HG03442 (cell line): ENCODE data around the gene GPR137.
A peak's percentile ranks its signal among the peaks of the same experiment; 100 is the strongest.
"Not testable (repeated sequence)": the region's sequence is repeated elsewhere in the genome, so short reads cannot be mapped to it uniquely, and the experiment has no call there.

Experiments used
- ATAC-seq: cut with Tn5 transposase; IDR thresholded peaks from one replicate; pipeline ENCODE4 v1.9.1; 2021; ENCODE audit warnings: mild to moderate bottlenecking, moderate library complexity; ENCODE audit not compliant: unreplicated experiment

The GPR137 gene

GRCh38 chr11:64284962-64285884, at the start of gene GPR137:
Gene GPR137, plus strand, starts transcription at chr11:64285848. Its CDS starts 677 bp downstream, at chr11:64286525.
- peak; percentile 60 for ATAC-seq

GRCh38 chr11:64237484-64237951, 48.1 kb upstream of the GPR137 start:
- no peak for ATAC-seq

GRCh38 chr11:64238076-64238475, 47.6 kb upstream of the GPR137 start:
- ATAC-seq = no peak

- ATAC-seq = no peak
Measured at GRCh38 chr11:64238999-64239398, 46.6 kb upstream of the GPR137 start.

GRCh38 chr11:64239662-64240434, 45.8 kb upstream of the GPR137 start:
- ATAC-seq = no peak

- peak; percentile 47 for ATAC-seq
Measured at GRCh38 chr11:64240435-64241240, 45.0 kb upstream of the GPR137 start, which contains the start of gene FKBP2. Gene FKBP2, plus strand, starts transcription at chr11:64241095. Its CDS starts 1,293 bp downstream, at chr11:64242388.

GRCh38 chr11:64241241-64241490, 44.5 kb upstream of the GPR137 start:
- ATAC-seq = peak; percentile 63

GRCh38 chr11:64241491-64242374, 43.9 kb upstream of the GPR137 start:
- no peak for ATAC-seq

- ATAC-seq = no peak
Measured at GRCh38 chr11:64243236-64243854, 42.3 kb upstream of the GPR137 start.

- no peak for ATAC-seq
Measured at GRCh38 chr11:64244107-64244506, 41.5 kb upstream of the GPR137 start.

GRCh38 chr11:64244966-64245365, 40.7 kb upstream of the GPR137 start:
- ATAC-seq = no peak

GRCh38 chr11:64245401-64245796, 40.2 kb upstream of the GPR137 start:
- no peak for ATAC-seq

GRCh38 chr11:64245797-64246620, 39.6 kb upstream of the GPR137 start:
- no peak for ATAC-seq

- ATAC-seq = not testable (repeated sequence)
Measured at GRCh38 chr11:64246621-64246870, 39.1 kb upstream of the GPR137 start.

GRCh38 chr11:64246871-64247728, 38.5 kb upstream of the GPR137 start, which contains the start of gene PPP1R14B:
Gene PPP1R14B, minus strand, starts transcription at chr11:64246943. Its CDS starts 270 bp downstream, at chr11:64246673.
- no peak for ATAC-seq

GRCh38 chr11:64247729-64248531, 37.7 kb upstream of the GPR137 start:
- ATAC-seq = no peak

- no peak for ATAC-seq
Measured at GRCh38 chr11:64248578-64248977, 37.1 kb upstream of the GPR137 start.
